T47D (cell line): Measurements from ENCODE around the gene PCDH12.

Experiments
- DNase-seq, 2 experiments: peaks; one replicate each; pipeline versions ENCODE4 v3.0.0 to v3.0.0-alpha.2; 2011 to 2012; ENCODE audit warnings: low read depth in 1 of 2, low spot score in 1 of 2
- JUND ChIP-seq: IDR thresholded peaks from 2 replicates; pipeline ENCODE4 v1.6.1; 2012; ENCODE audit warnings: low read depth
- in situ Hi-C: cut with HindIII; loops from 2 replicates; pipeline ENCODE4 v1.10.0; 2016; ENCODE audit warnings: low sequenced_read_pairs, low pct_unique_long_range_greater_than_20kb

PCDH12 gene

DNA sequence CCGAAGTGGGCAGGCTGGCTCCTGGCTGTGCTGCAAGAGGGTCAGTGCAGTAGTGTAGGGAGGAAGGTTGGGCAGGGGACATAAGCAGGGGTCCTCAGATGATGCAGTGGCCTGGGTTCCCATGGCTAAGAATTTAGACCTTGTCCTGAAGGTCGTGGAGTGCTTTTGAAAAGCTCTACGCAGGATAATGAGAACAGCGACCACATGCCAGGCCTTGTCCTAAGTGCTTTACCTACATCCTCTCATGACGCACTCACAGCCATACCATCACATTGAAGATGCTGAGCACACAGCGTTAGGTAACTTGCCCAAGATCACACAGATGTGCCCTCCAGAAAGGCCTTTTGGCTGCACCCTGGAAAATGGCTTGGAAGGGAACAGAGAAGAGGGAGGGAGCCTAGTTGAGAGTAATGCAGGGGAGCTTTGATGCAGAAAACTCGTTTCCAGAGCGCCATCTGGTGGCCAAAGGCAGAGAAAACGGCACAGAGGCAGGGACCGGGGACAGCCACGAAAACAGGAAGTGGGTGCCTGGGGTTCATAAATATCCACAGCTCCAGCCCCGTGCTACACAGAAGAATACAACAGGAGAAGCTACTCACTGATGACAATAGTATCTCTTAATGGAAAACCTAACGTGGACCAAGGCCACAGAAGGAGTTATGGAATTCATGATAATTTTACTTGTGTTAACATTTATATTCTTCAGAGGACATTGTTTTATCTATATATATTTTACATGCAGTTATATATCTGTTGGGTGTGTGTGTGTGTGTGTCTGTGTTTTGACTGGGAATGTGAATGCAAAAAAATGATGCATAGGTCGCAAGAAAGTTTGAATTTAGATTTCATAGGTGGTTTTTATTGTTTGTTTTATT is 2.7 kb upstream of the PCDH12 start:
- TF ChIP-seq JUND, result no peak
- peak; percentile 86 to 93 for DNase-seq
- in situ Hi-C loops, result no loop called here

DNA sequence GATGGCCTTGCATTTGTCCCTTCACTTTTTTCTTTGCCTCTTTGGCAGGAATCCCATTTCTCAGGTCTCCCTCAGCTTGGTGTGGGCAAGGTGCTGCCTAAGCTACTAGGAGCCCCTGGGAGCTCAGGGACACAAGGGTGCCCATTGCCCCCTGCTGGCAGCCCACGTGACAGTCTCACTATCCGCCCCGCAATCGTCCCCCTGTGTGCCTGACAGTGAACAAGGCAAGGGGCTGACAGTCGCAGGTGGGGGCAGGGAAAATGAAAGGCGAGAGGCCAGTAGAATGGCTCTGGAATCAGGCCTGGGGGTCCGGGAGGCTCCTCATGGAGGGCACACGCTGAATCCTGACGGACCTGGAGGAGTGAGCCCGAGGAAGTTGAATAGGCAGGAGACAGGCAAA is 2.0 kb upstream of the PCDH12 start:
- peak in 1 of 2 experiments; percentile 33 for DNase-seq
- in situ Hi-C loops, result no loop called here
- TF ChIP-seq JUND, result no peak

DNA sequence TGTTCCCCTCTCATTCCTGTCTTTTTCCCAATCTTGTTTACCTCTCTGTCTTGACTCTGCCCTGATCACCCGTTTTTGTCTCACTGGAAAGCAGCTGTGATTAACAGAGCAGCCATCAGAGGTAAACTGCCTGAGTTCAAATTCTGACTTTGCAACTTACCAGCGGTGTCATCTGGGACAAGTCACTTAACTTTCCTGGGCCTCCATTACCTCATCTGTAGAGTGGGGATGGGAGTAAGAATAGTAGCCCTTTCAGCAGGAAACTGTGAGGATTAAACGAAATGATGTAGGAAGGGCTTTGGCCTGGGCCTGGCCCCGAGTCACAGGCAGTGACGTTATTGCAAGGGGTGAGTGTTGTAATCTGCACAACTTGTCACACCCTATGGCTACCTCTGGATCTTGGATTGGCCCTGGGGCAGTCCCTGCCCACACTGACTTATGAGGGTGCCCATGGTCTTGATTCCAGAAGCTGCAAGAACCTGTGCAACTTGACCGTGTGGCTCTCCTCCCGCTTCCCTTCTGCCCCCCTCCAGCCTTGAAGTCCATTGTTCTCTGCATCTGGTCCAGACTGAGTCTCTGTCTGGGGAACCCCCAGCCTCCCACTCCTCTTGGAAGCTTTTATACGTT is 657 bp upstream of the PCDH12 start:
- DNase-seq, result no peak
- TF ChIP-seq JUND, result no peak
- in situ Hi-C loops, result no loop called here

DNA sequence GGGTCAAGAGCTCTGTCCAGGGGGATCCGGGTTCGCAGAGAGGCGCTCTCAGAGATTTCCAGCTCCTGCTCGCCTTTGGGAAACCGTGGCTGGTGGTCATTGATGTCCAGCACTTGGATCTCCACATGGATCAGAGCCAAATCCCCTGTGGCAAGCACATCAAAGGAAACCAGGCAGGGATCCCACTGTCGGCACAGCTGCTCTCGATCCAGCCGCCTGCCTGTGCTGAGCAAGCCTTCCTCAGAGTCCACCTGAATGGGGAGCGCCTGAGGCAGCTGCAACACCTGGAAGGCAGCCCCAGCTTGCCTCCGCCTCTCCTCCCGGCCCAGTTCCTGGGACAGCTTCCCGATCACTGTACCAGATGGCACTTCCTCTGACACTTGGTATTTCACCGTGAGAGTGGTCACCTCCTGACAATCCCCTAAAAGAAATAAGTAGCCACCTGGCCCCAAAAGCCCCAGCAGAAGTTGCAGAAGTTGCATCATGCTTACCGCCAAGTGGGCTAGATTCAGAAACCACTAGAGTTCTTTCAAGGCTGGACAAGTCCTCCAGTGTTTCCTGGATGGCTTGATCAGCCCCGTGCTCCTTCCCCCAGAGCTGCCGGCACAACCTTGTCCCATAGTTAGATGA is 520 bp downstream of the PCDH12 start:
- no peak for TF ChIP-seq JUND
- no peak for DNase-seq
- in situ Hi-C loops, result no loop called here

DNA sequence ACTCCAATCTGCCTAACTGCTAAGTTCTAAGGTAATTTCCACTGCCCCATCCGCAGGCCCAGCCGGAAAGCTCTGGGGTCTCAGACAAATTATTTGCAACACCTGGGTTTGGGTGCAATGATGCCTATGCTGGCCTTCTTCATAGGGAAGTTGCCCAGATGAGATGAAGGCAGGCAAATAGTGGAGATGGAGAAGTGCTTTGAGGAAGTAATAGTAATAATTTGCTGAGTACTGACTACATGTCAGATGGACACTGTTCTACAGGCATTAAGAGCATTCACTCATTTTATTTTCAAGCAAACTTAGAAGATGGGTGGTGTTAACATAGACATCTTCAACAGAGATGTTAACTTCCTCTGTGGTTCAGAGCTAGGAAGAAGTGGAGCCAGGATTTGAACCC is 3.8 kb downstream of the PCDH12 start:
- TF ChIP-seq JUND, result no peak
- in situ Hi-C loops, result no loop called here
- DNase-seq, result no peak

DNA sequence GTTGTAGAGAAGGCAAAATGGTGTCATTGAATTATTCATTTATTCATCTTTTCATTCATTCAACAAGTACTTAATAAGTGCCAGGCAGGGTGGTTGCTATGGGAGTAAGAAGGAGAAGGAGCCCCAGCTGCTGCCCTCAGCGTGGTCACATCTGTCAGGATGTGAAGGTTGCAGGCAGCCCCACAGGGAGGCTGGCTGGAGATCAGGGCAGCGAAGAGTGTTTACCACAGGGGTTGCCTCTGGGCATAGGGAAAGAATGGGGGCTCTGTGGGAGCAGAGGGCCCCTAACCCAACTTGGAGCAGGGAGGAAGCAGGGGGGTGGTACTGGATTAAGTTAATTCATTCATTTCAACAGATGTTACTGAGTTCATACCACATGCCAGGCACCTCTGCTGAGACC is 6.0 kb downstream of the PCDH12 start:
- no peak for DNase-seq
- in situ Hi-C loops, result no loop called here
- no peak for TF ChIP-seq JUND

DNA sequence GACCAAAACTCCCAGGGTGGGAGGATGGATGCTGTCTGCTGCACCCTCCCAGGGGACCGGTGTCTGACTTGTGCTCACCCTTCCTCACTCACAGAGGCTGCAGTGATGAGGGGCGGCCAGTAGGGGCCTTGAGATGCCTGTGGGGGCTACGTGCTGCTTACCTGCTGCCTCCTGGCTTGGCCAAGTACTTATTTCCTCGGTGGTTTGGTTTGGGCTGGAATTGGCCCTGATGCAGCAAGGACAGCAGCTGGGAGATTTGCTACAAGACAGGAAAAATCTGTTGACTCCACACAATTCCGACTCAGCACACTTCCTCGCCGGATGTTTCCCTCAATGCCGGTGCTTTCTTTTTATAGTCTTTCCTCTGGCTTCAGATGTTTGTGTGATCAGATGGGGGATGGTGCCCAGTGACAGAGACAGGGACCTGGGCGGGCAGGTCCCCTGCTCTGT is 6.6 kb downstream of the PCDH12 start:
- in situ Hi-C loops, result no loop called here
- TF ChIP-seq JUND, result no peak
- no peak for DNase-seq

DNA sequence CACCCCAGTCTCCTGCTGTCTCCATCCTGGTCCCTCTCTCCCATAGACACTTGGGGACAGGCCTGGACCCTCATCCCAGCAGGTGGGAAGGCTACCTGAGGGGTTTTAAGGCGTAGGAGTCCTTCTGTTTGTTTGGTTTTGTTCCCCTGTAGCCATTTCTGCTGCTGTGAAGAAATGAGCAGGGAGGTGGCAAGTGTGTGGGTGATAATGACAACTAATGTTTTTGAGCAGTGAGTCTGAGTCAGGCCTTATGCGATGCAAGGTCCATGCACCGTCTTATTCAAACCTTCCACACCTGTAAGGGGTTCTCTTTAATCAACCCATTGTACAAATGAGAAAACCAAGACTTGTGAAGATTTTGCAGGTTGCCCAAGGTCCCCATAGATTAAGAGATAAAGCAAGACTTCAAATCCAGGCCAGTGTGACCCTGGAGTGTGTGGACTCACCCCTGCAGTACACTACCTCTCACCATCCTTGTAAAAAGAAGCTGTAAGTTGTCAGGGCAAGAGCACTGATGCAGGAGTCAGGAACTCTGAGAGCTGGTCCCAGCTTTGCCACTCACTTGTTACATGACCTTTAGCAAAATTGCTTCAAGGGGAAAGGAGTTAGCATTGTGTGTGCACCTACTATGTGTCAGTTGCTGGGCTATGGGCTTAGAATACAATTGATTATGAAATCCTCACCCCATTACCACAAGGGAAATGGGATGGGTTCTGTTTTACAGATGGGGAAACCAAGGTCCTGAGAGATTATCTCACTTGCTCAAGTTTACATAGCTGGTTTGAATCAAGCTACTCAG is 7.6 kb downstream of the PCDH12 start:
- in situ Hi-C loops, result no loop called here
- no peak for TF ChIP-seq JUND
- DNase-seq, result no peak

DNA sequence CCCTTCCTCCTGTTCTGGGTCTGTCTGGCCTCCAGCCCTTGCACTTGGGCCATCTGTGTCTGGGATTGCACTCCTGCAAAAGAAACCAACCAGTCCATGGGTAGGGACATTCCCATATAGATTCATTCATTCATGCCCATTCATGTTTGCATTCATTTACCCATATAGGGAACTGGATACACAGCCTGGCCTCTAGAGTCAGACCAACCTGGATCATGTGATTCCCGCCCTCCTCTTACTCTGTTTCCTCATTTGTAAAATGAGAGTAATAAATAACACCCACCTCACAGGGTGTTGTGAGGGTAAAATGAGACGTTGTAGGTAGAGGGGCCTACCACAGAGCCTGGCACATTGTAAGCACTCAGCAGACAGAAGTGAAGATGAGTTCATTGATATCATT is 8.5 kb downstream of the PCDH12 start:
- in situ Hi-C loops, result no loop called here
- DNase-seq, result no peak
- no peak for TF ChIP-seq JUND

DNA sequence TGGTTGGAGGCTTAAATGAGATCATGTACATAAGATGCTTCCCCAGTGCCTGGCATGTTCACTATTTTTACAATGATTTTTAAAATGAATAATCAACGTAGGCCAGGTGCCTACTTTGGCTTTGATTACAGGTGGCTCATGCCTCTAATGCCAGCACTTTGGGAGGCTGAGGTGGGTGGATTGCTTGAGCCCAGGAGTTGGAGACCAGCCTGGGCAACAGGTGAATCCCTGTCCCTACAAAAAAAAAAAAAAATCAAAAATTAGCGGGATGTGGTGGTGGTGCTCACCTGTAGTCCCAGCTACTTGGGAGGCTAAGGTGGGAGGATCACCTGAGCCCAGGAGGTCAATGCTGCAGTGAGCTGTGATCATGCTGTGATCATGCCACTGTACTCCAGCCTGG is 9.2 kb downstream of the PCDH12 start:
- in situ Hi-C loops, result no loop called here
- no peak for TF ChIP-seq JUND
- no peak for DNase-seq

DNA sequence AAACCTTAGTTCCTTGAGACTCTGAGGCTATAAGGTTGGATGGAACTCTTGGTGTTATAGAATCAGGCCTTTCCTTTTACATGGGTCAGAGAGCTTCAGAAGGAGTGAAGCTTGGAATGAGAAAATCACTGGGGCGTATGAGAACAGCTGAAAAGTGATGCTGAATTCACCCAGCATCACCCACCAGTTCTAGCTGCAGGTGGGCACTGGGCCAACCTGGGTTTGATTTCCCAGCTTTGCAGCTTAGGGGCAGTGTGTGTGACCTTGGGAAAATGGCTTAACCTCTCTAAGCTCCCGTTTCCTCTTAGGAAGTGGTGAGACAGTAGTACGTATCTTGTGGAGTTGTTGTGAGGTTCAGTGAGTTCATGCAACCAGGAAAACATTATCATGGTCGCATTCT is 10.7 kb downstream of the PCDH12 start:
- in situ Hi-C loops, result no loop called here
- TF ChIP-seq JUND, result no peak

DNA sequence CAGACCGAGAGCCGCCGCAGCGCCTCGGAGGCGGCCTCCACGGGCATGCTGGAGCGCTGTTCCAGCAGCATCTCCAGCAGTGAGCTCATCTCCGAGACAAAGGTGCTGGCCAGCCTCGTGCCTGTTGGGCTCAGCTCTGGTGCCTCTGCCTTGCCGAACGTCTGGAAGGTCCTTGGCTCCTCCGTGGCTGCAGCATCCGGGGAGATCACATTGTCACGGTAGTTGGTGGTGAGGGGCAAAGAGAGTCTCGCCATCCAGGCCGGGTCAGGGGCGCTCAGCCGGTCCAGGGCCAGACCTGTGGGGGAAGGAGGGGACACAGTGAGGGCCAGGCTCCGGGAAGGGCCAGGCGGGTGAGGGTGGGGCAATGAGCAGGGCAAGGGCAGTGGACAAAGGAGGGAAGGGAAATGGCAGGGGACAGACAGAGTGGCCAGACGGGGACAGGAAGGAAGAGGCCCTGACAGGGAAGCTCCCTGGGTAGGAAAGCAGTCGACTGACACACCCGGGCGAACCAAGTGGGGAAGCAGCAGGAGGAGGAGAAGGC is 12.4 kb downstream of the PCDH12 start:
- no peak for DNase-seq
- in situ Hi-C loops, result no loop called here
- no peak for TF ChIP-seq JUND

More for the DNA sequence above, 10.7 kb downstream of the PCDH12 start:
- DNase-seq, result no peak
